A673 (cell line): ENCODE results near the gene ERF. TPM values are rescaled to one million over a fixed set of nuclear protein-coding genes. Genes with fewer than 3 reads are reported as not detected.

ENCODE experiments used
- BruUV-seq: library from RNA; stranded (reverse); fragments of 400-500 nt; replicated peaks from 2 replicates; lab custom pipeline; 2021; lab: Mats Ljungman, UMichigan
- CTCF ChIA-PET: fragments of 300-600 bp; sonication (Branson Sonifier 250); formaldehyde crosslinking; loops from one replicate; lab custom pipeline; 2022; ENCODE audit warnings: antibody characterized with exemption; lab: Charles Lee
- POLR2A ChIA-PET: fragments of 300-600 bp; sonication (Branson Sonifier 250); formaldehyde crosslinking; loops from one replicate; lab custom pipeline; 2022; ENCODE audit warnings: antibody characterized with exemption; ENCODE audit not compliant: low non-redundant PET; lab: Charles Lee
- DNase-seq: peaks from one replicate; pipeline ENCODE4 v3.0.0-alpha.2; 2015; ENCODE audit warnings: low spot score
- H3K27ac ChIP-seq: fragments of 200-600 bp; sonication (generic); 2 replicates; pipeline ENCODE4 v1.5.1; 2016; ENCODE audit warnings: mixed run types, low read depth, mild to moderate bottlenecking, mixed read lengths, antibody characterized with exemption, low read length; ENCODE audit not compliant: poor library complexity, severe bottlenecking
- H3K27me3 ChIP-seq: fragments of 200-600 bp; sonication (generic); replicated peaks from 2 replicates; pipeline ENCODE4 v1.6.1; 2017; ENCODE audit warnings: mixed run types, low read depth, mild to moderate bottlenecking, mixed read lengths, antibody characterized with exemption, low read length; ENCODE audit not compliant: insufficient read depth, poor library complexity
- H3K36me3 ChIP-seq: fragments of 200-600 bp; sonication (generic); 2 replicates; pipeline ENCODE4 v1.6.1; 2016; ENCODE audit warnings: mixed run types, mild to moderate bottlenecking, mixed read lengths, antibody characterized with exemption, low read length; ENCODE audit not compliant: insufficient read depth, poor library complexity, severe bottlenecking
- H3K4me1 ChIP-seq: fragments of 200-600 bp; sonication (generic); 2 replicates; pipeline ENCODE4 v1.6.1; 2017; ENCODE audit warnings: mixed run types, mild to moderate bottlenecking, mixed read lengths, antibody characterized with exemption, low read length; ENCODE audit not compliant: insufficient read depth, poor library complexity, severe bottlenecking
- H3K4me3 ChIP-seq: fragments of 200-600 bp; sonication (generic); 2 replicates; pipeline ENCODE4 v1.5.1; 2016; ENCODE audit warnings: low read depth, mixed run types, mild to moderate bottlenecking, mixed read lengths, low read length; ENCODE audit not compliant: poor library complexity, severe bottlenecking
- H3K9me3 ChIP-seq: fragments of 200-600 bp; sonication (generic); 2 replicates; pipeline ENCODE4 v1.6.1; 2016; ENCODE audit warnings: mixed run types, low read depth, mild to moderate bottlenecking, mixed read lengths, antibody characterized with exemption, low read length; ENCODE audit not compliant: poor library complexity, severe bottlenecking
- CTCF ChIP-seq: fragments of 300-800, 200-600 bp; sonication (generic); conservative IDR thresholded peaks from 2 replicates; pipeline ENCODE4 v1.5.1; 2017; ENCODE audit warnings: low read depth, mild to moderate bottlenecking, antibody characterized with exemption, low read length, moderate library complexity, mixed read lengths
- EZH2 ChIP-seq: fragments of 200-600 bp; sonication (generic); IDR thresholded peaks from 2 replicates; pipeline ENCODE4 v1.6.1; 2017; ENCODE audit warnings: borderline replicate concordance, low read depth, mild to moderate bottlenecking, mixed read lengths, antibody characterized with exemption, low read length; ENCODE audit not compliant: poor library complexity, severe bottlenecking
- intact Hi-C: fragments of 100-400 bp; cut with micrococcal nuclease; formaldehyde crosslinking; loops from one replicate; pipeline ENCODE4 v1.10.0; 2022; ENCODE audit not compliant: unreplicated experiment
- total RNA-seq: library from RNA; stranded (reverse); gene quantifications from 2 replicates; pipeline ENCODE4 v1.2.3, GENCODE V29; 2021

ERF gene
- total RNA-seq, 1 experiment from 2014 or later = 164 TPM

- peaks cover 43% of the 10 kb centered on the region for H3K36me3 ChIP-seq
- no peak for TF ChIP-seq EZH2
- TF ChIP-seq CTCF = no peak
- H3K4me3 ChIP-seq = peak overlapping the region; percentile 74
- H3K27ac ChIP-seq = peak overlapping the region; percentile 82
- CTCF ChIA-PET = no interaction called here
- no peak for DNase-seq
- BruUV-seq = no TSS peak
- POLR2A ChIA-PET = no interaction called here
- H3K4me1 ChIP-seq = peaks cover 41% of the 10 kb centered on the region
- intact Hi-C loops = no loop called here
- no peaks in the 10 kb centered on the region for H3K27me3 ChIP-seq
- no peaks in the 10 kb centered on the region for H3K9me3 ChIP-seq
These were observed 31.0 kb upstream of the ERF start for GRCh38 chr19:42285988-42286348.

- intact Hi-C loops = no loop called here
- POLR2A ChIA-PET = no interaction called here
- no TSS peak for BruUV-seq
- CTCF ChIA-PET = no interaction called here
- Histone ChIP-seq H3K9me3 (no peaks in the 10 kb centered on the region), H3K27ac (peak overlapping the region; percentile 82), H3K27me3 (no peaks in the 10 kb centered on the region), H3K4me3 (peak overlapping the region; percentile 74), H3K4me1 (peaks cover 41% of the 10 kb centered on the region), H3K36me3 (peaks cover 39% of the 10 kb centered on the region)
- no peak for DNase-seq
- no peak for TF ChIP-seq CTCF
- no peak for TF ChIP-seq EZH2
These were observed 30.6 kb upstream of the ERF start for GRCh38 chr19:42285541-42285941.

GRCh38 chr19:42284591-42285341 is 29.8 kb upstream of the ERF start:
- no peaks in the 10 kb centered on the region for H3K9me3 ChIP-seq
- BruUV-seq = no TSS peak
- H3K4me1 ChIP-seq = peaks cover 41% of the 10 kb centered on the region
- peak overlapping the region; percentile 82 for H3K27ac ChIP-seq
- H3K27me3 ChIP-seq = no peaks in the 10 kb centered on the region
- H3K4me3 ChIP-seq = peak overlapping the region; percentile 74
- no peak for DNase-seq
- H3K36me3 ChIP-seq = peaks cover 31% of the 10 kb centered on the region
- CTCF ChIA-PET = no interaction called here
- intact Hi-C loops = no loop called here
- POLR2A ChIA-PET = no interaction called here
- TF ChIP-seq EZH2 (no peak), CTCF (no peak)
